HG02759 (cell line): Measurements from ENCODE around the gene WNT11.

Experiments
- ATAC-seq: cut with Tn5 transposase; IDR thresholded peaks from one replicate; pipeline ENCODE4 v1.9.1; 2021; ENCODE audit warnings: mild to moderate bottlenecking, moderate library complexity; ENCODE audit not compliant: unreplicated experiment

Gene WNT11

GRCh38 chr11:76206327-76207081, at the start of gene WNT11:
Gene WNT11, minus strand, starts transcription at chr11:76206502. Its CDS starts 95 bp downstream, at chr11:76206407.
- peak; percentile 33 for ATAC-seq

- no peak for ATAC-seq
These were observed 47.1 kb upstream of the WNT11 start for GRCh38 chr11:76253416-76253815.

- no peak for ATAC-seq
These were observed 46.3 kb upstream of the WNT11 start for GRCh38 chr11:76252631-76253070.

DNA sequence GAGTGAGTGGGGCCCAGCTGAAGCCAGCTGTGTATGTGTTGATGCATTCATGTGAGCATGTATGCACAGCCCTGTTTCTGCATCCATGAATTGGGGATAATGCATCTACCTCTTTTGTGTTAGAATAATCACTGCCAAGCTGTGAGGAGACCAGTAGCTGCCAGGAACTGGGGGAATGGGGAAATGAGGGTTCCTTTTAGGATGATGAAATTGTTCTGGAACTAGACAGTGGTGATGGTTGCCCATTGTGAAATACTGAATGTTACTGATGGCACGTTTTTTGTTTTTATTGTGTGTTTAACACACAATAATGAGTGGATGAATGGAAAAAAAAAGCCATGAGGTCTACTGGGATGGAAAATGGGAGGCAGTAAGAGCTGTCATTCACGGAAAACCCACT, 45.3 kb upstream of the WNT11 start:
- ATAC-seq = no peak

DNA sequence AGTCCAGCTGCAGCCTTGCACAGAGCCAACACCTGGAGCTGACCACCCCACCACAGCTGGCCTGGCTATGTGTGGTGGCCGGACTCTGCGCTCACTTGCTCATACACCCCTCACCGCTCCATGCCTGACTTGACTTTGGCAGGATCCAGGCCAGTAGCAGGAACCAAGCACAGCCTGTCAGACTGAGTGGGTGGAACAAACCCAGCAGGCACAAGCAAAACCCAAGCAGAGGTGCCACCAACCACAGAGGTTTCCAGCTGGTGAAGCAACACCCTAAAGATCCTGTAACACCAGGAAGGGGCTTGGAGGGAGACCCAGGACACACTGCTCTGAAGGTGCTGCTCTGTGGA, 44.9 kb upstream of the WNT11 start:
- ATAC-seq = no peak

DNA sequence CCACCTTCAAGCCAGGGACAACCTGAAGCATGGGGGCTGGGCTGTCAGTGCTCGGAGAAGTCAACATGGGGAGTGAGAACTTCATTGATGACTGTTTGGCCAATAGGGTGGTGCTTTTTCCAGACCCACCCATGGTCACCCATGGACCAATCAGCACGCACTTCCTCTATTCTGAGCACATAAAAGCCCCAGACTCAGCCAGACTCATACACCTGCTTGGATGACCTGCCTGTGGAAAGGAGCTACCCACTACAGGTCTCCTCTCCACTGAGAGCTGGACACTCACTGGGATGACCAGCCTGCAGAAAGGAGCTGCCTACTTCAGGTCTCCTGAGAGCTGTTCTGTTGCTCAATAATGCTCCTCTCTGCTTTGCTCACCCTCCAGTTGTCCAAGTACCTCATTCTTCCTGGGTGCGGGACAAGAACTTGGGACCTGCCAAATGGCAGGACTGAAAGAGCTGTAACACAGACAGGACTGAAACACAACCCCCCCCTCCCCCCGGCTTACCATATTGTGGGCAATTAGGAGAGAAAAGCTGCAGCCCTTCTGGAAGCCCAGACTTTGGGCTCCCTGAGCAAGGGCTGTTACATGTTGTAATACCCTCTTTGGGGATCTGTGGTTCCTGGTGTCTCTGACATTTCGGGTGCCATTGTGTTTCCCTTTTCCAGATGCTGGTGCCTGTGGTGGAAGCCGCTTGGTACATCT, 44.4 kb upstream of the WNT11 start:
- ATAC-seq = no peak

DNA sequence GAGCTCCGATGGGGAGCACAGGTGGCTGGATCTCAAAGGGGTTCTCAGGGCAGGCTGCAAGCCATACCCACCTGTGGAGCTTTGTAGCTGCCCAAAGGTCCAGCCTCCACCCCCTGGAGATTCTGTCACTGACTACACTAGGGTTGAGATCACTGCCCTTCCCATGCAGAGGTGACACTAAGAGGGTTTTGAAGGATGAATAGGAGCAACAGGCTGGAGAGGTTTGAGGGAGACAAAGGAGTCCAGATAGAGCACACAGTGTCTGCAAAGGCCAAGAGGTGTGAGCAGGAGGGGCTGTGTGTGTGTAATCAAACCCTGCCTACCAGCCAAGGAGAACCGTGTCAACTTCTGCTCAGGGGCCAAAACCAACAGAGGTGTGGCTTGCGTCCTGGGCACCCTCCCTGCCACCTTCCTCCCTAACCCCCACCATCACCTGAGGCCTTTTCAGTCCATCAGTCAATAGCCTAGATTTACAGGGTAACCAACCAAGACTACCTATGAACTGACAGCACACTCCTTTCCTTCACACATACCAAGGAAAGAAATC, 43.0 kb upstream of the WNT11 start:
- ATAC-seq = no peak

GRCh38 chr11:76248210-76248609, 41.9 kb upstream of the WNT11 start:
- no peak for ATAC-seq

- ATAC-seq = no peak
These were observed 40.8 kb upstream of the WNT11 start for GRCh38 chr11:76247091-76247490.

DNA sequence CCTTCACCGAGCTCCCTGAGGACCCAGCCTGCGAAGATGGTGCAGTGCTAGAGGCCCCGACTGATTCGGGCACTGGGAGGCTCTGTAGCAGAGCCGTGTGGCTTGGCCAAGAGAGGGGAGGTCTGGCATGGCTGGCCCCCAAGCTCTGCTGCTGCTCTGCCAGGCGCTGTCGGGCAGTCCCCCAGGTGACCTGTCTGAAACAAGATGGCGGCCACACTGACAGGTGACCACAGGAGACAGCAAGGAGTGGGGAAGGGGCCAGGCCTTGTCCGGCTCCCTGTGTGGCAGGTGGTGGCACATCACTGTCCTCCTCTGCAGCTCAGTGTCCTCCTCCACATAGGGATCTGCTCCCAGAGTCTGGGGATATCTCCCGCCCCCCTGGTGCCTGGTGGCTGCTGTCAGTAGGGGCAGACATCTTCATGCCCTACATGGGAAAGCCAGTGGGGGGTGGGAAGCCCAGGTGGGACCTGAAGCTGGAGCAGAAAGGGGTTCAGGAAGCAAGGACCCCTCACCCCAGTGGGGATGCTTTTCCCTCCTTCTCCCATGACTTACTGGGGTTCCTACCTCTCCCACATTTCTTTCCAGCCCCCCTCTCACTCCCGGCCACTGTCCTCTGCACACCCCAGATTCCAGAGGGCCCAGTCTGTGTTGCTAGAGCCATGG, 40.1 kb upstream of the WNT11 start:
- ATAC-seq = no peak

DNA sequence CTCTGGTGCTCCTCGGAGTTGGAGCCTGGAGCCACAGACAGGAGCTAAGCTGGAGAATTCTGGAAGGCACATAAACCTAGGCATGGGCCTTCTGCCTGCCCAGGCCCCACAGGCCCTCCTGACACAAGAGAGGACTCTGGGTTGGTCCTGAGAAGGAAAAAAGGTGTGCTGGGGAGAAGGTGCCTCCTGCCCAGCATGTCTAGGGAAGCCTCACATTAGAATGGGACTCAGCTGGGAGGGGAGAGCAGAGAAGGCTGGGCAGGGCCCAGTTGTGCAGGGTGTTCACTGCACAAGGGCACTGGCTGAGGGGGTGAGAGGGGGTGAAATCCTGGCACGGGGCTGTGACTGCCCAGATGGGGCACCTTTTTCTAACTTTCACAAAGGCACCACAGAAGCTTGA, 39.4 kb upstream of the WNT11 start:
- no peak for ATAC-seq

DNA sequence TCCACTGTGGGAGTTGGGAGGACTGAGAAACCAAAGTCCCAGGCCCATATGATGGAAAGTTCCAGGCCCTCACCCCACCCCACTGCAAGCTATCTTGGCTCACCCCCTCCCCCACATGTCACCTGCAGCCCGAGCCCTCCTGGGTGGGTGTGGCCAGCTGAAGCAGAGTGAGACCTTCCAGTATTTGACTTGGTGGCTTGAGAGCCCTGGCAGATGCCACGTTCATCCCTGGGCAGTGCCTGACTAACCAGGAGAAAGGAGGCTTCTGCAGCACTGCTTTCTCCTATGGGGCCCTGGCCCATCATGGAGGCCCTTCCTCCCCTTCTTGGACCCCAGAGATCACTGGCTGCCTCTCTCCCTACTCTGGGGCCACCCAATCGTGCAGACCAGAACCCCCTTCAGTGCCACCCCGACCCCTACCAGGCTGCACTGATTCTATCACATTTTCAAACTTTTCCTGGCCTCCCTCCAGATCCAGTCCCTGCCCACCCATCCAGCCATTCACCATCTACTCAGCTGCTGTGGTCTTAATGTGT, 38.1 kb upstream of the WNT11 start:
- ATAC-seq = no peak

DNA sequence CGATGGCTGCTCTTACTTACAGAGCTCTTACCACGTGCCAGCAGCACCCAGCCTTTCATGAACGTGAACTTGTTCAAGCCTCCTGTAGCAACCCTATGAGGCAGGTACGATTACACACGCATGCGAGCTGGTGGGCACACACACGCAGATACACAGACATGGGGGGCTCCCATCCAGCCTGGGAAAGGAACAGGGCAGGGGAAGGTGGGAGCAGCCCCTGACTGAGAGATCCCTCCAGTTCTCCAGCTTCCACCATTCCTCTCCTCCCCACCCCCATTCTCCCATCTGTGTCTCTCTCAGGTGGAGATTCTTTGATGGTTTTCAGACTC, 37.6 kb upstream of the WNT11 start:
- ATAC-seq = no peak

- ATAC-seq = no peak
These were observed 37.1 kb upstream of the WNT11 start for GRCh38 chr11:76243193-76243956.

DNA sequence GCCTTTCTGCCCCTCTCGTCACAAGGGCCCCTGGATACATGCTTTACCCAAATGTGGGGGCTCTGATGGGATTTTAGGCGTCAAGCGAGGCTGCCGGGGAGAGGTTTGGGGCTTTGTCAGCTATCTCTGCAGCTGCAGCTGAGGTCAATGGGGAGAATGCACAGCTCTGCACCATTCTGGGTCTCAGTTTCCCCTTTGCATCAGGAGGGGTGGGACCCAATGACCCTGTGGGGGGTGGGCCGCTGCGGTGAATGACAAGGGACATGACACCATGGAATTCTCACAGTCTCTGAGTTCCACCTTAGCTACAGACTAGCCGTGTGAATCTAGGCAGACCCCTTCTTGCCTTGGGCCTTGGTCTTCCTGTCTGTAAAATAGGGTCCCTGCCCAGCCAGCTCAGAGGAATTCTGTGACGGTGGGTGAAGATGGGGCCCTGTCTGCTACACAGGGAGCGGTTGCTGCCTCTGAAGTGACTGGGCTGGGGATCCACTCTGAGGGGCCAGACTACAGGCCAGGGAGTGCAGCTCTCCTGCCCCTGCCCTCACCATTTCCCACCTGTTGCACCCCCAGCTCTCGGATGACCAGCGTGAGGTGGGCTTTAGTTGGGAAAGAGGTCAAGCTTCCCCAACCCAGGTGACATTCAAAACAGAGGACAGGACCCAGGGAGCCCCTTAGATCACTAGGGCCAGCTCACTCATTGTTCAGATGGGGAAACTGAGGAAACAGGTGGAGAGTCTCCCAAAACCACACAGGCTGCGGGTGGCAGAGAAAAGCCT, 35.9 kb upstream of the WNT11 start:
- no peak for ATAC-seq

- no peak for ATAC-seq
These were observed 35.1 kb upstream of the WNT11 start for GRCh38 chr11:76241243-76242000.

DNA sequence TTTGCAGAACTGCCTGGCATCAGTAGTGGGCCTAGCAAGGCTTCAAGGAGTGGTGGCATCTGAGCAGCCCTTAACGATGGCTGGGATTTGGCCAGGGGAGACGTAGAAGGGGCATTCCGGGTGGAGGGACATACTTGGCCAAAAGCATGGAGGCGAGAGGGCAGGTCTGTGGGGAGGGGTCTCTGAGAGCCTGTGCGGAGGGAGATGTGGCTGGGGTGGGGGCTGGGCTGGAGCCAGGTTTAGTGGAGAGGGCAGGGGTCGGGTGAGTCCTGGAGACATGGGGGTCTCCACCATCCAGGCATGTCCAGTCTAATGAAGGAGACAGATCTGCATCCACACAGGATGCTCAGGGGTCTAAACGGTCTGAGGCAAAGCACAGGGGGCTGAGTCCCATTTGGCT, 34.4 kb upstream of the WNT11 start:
- no peak for ATAC-seq

- ATAC-seq = no peak
These were observed 33.8 kb upstream of the WNT11 start for GRCh38 chr11:76240161-76240540.

DNA sequence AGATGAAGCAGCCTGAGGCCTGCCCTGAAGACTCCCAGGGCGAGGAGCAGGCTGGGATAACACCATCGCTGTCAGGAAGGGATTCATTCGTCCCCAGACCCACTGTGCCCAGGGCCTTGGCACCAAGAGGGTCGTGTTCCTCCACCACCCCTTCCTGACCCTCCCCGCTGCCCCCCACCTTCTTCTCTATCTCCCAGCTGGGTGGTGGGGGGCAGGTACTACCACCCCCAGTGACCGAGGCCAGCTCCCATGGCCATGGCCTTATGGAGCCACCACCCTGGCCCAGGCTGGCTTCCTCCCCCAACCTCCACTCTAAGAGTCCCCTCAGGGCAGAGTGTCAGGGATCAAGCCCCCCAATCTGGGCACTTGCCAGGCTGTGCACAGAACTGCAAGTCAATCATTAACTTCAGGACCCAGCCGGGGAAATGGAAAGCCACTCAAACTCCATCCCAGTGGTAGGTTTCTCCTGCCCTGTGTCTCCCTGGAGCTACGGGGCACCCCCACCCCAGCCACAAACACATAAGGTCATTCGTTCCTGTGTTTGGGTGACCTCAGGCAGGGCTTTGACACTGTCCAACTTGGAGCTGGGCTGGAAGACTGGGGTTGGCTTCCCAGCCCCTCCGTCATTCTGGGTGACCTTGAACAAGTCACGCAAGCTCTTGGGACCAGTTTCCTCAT, 33.3 kb upstream of the WNT11 start:
- ATAC-seq = no peak
